Endothelial cell of umbilical vein (primary cell): ENCODE data around the gene C1R. TPM values are rescaled to one million over a fixed set of nuclear protein-coding genes. Genes with fewer than 3 reads are reported as not detected.

Experiments used
- BruUV-seq: library from RNA; stranded (reverse); fragments of 400-500 nt; replicated peaks from 2 replicates; lab custom pipeline; 2021; lab: Mats Ljungman, UMichigan
- CTCF ChIA-PET: fragments of 300-600, 350-600 bp; sonication (Branson Sonifier 250); formaldehyde crosslinking; loops from one replicate; lab custom pipeline; 2021; ENCODE audit warnings: antibody characterized with exemption, inconsistent platforms; lab: Charles Lee
- POLR2A ChIA-PET: fragments of 300-600, 350-600 bp; sonication (Branson Sonifier 250); formaldehyde crosslinking; loops from one replicate; lab custom pipeline; 2021; ENCODE audit warnings: antibody characterized with exemption, inconsistent platforms; lab: Charles Lee
- DNase-seq: peaks from one replicate; pipeline ENCODE4 v3.0.0-alpha.2; 2011; ENCODE audit warnings: low read depth, low spot score
- FAIRE-seq: peaks from 2 replicates; lab custom pipeline; 2011; peaks lifted over from hg19 to GRCh38; lab: Jason Lieb, UNC
- H2AFZ ChIP-seq: 2 replicates; pipeline ENCODE4 v1.6.0; 2012; ENCODE audit warnings: low read depth, low read length, control low read depth, inconsistent platforms
- H3K27ac ChIP-seq: 2 replicates; pipeline ENCODE4 v1.5.1; 2011; ENCODE audit warnings: low read depth, mild to moderate bottlenecking, control low read depth, low read length, moderate library complexity; ENCODE audit not compliant: insufficient read depth
- H3K27me3 ChIP-seq, 2 experiments: 2 replicates each; pipeline versions ENCODE4 v1.6.0 to v1.6.1; 2011; ENCODE audit warnings: low read length in 2 of 2, mixed read lengths in 1 of 2; ENCODE audit not compliant: control insufficient read depth in 2 of 2, insufficient read depth in 2 of 2
- H3K36me3 ChIP-seq, 2 experiments: 2 replicates in 1 of 2; 3 replicates in 1 of 2; pipeline ENCODE4 v1.5.1; 2011; ENCODE audit warnings: low read length in 2 of 2, mild to moderate bottlenecking in 1 of 2, moderate library complexity in 1 of 2; ENCODE audit not compliant: control insufficient read depth in 2 of 2, insufficient read depth in 2 of 2; ENCODE audit errors: extremely low read depth in 1 of 2
- H3K4me1 ChIP-seq: 3 replicates; pipeline ENCODE4 v1.5.1; 2011; ENCODE audit warnings: mild to moderate bottlenecking, low read length; ENCODE audit not compliant: control insufficient read depth, insufficient read depth; ENCODE audit errors: extremely low read depth
- H3K4me2 ChIP-seq: 2 replicates; pipeline ENCODE4 v1.6.1; 2011; ENCODE audit warnings: low read length, control low read depth, mixed read lengths; ENCODE audit not compliant: insufficient read depth
- H3K4me3 ChIP-seq, 3 experiments: fragments of 200-600 bp in 1 of 3; sonication (generic), shearing (Covaris generic) in 1 of 3; replicated peaks in 1 of 3; 2 replicates each; pipeline ENCODE4 v1.5.1; 2011 to 2016; ENCODE audit warnings: control low read depth in 3 of 3, low read length in 3 of 3, mild to moderate bottlenecking in 2 of 3, inconsistent platforms in 1 of 3, low read depth in 1 of 3, moderate library complexity in 1 of 3; ENCODE audit not compliant: insufficient read depth in 1 of 3
- H3K79me2 ChIP-seq: 2 replicates; pipeline ENCODE4 v1.6.0; 2012; ENCODE audit warnings: low read length, inconsistent platforms; ENCODE audit not compliant: control insufficient read depth, insufficient read depth
- H3K9ac ChIP-seq: replicated peaks from 2 replicates; pipeline ENCODE3; 2011; ENCODE audit warnings: low read length, control low read depth; ENCODE audit not compliant: insufficient read depth; ENCODE audit errors: extremely low read depth
- H3K9me1 ChIP-seq: replicated peaks from 3 replicates; pipeline ENCODE4 v1.6.0; 2011; ENCODE audit warnings: mild to moderate bottlenecking, low read length; ENCODE audit not compliant: control insufficient read depth, insufficient read depth; ENCODE audit errors: extremely low read depth
- H3K9me3 ChIP-seq: replicated peaks from 2 replicates; pipeline ENCODE4 v1.5.1; 2012; ENCODE audit warnings: low read length, inconsistent platforms; ENCODE audit not compliant: control insufficient read depth, insufficient read depth
- H4K20me1 ChIP-seq: replicated peaks from 2 replicates; pipeline ENCODE3; 2011; ENCODE audit warnings: mild to moderate bottlenecking, low read length; ENCODE audit not compliant: control insufficient read depth, insufficient read depth; ENCODE audit errors: extremely low read depth
- EZH2 ChIP-seq: IDR thresholded peaks from 2 replicates; pipeline ENCODE4 v1.6.1; 2012; ENCODE audit warnings: borderline replicate concordance, low read depth, mild to moderate bottlenecking, moderate library complexity, low read length, inconsistent platforms; ENCODE audit not compliant: severe bottlenecking
- FOS ChIP-seq: IDR thresholded peaks from 2 replicates; pipeline ENCODE4 v1.6.1; 2011; ENCODE audit warnings: mild to moderate bottlenecking, low read length, moderate library complexity, borderline replicate concordance; ENCODE audit not compliant: insufficient read depth
- GATA2 ChIP-seq: IDR thresholded peaks from 2 replicates; pipeline ENCODE4 v1.7.0; 2011; ENCODE audit warnings: low read depth, mild to moderate bottlenecking, moderate library complexity, mixed read lengths, low read length; ENCODE audit not compliant: insufficient read length, insufficient read depth
- JUN ChIP-seq: IDR thresholded peaks from 2 replicates; pipeline ENCODE4 v1.6.1; 2011; ENCODE audit warnings: borderline replicate concordance, low read depth; ENCODE audit not compliant: insufficient read length, insufficient read depth
- MAX ChIP-seq: IDR thresholded peaks from 2 replicates; pipeline ENCODE4 v1.6.1; 2011; ENCODE audit not compliant: insufficient read depth, insufficient read length
- MYC ChIP-seq: IDR thresholded peaks from one replicate; pipeline ENCODE4 v1.6.1; 2011; ENCODE audit warnings: mild to moderate bottlenecking, low read depth, low read length
- POLR2A ChIP-seq: IDR thresholded peaks from 2 replicates; pipeline ENCODE4 v1.6.1; 2012; ENCODE audit warnings: low read depth, mild to moderate bottlenecking, control low read depth, low read length
- POLR2AphosphoS5 ChIP-seq: IDR thresholded peaks from 2 replicates; pipeline ENCODE4 v1.6.1; 2012; ENCODE audit warnings: low read depth, mild to moderate bottlenecking, control low read depth, low read length, moderate library complexity; ENCODE audit not compliant: insufficient read depth
- dilution Hi-C: fragments of 300-500 bp; cut with MboI; formaldehyde crosslinking; loops from one replicate; pipeline ENCODE4 v1.15.0; 2019; ENCODE audit warnings: low sequenced_read_pairs; ENCODE audit not compliant: extremely low pct_ligation_motif_present
- intact Hi-C: fragments of 100-400 bp; cut with micrococcal nuclease; formaldehyde crosslinking; loops from one replicate; pipeline ENCODE4 v1.10.0; 2022
- polyA plus RNA-seq, 4 experiments: library from polyadenylated mRNA; depleted of rRNA in 3 of 4; stranded (reverse) in 3 of 4; unstranded in 1 of 4; fragments of >200 nt; gene quantifications; 2 replicates each; pipeline versions ENCODE4 v1.2.1 to v1.2.3, GENCODE V29; 2011 to 2012; ENCODE audit warnings: missing spikeins in 1 of 4
- total RNA-seq: library from RNA; stranded (reverse); gene quantifications from 2 replicates; pipeline ENCODE4 v1.2.3, GENCODE V29; 2021
- TF ChIP-seq, protein P1 (sequence below), 2 donors: IDR thresholded peaks; 1 replicate in 1 of 2; 2 replicates in 1 of 2; pipeline ENCODE4 v1.5.1; 2011; ENCODE audit warnings: low read length in 2 of 2, mild to moderate bottlenecking in 2 of 2, moderate library complexity in 2 of 2, control low read depth in 1 of 2, inconsistent platforms in 1 of 2, low read depth in 1 of 2; ENCODE audit not compliant: insufficient read depth in 1 of 2; ENCODE audit errors: extremely low read depth in 1 of 2

Gene C1R
- total and polyA plus RNA-seq, 2 donors (not counting 3 experiments of a cell fraction or from before 2014, with no cell fraction given): 3.6 to 5.8 TPM

GRCh38 chr12:7064516-7064915 lies 27.7 kb downstream of the C1R start:
- dilution Hi-C loops: no loop called here

More at GRCh38 chr12:7064516-7064915, 27.7 kb downstream of the C1R start:
- Histone ChIP-seq H3K4me3 (no peak overlapping the region), H3K9ac (no peak overlapping the region), H3K4me2 (no peak overlapping the region), H2AFZ (no peak overlapping the region), H4K20me1 (no peaks in the 10 kb centered on the region), H3K9me1 (no peaks in the 10 kb centered on the region), H3K36me3 (no peaks in the 10 kb centered on the region), H3K4me1 (no peaks in the 10 kb centered on the region), H3K79me2 (no peaks in the 10 kb centered on the region), H3K27ac (no peak overlapping the region), H3K27me3 (peaks cover 24 to 39% of the 10 kb centered on the region in 2 experiments), H3K9me3 (no peaks in the 10 kb centered on the region)
- CTCF ChIA-PET: no interaction called here
- no TSS peak for BruUV-seq
- intact Hi-C loops: no loop called here
- FAIRE-seq (no peak), DNase-seq (no peak)
- TF ChIP-seq MAX: no peak
- no peak for TF ChIP-seq POLR2A
- no peak for TF ChIP-seq MYC
- TF ChIP-seq JUN: no peak
- no peak for TF ChIP-seq GATA2
- no peak for TF ChIP-seq FOS
- TF ChIP-seq POLR2AphosphoS5: no peak
- TF ChIP-seq EZH2: no peak
- TF ChIP-seq, protein P1, sequence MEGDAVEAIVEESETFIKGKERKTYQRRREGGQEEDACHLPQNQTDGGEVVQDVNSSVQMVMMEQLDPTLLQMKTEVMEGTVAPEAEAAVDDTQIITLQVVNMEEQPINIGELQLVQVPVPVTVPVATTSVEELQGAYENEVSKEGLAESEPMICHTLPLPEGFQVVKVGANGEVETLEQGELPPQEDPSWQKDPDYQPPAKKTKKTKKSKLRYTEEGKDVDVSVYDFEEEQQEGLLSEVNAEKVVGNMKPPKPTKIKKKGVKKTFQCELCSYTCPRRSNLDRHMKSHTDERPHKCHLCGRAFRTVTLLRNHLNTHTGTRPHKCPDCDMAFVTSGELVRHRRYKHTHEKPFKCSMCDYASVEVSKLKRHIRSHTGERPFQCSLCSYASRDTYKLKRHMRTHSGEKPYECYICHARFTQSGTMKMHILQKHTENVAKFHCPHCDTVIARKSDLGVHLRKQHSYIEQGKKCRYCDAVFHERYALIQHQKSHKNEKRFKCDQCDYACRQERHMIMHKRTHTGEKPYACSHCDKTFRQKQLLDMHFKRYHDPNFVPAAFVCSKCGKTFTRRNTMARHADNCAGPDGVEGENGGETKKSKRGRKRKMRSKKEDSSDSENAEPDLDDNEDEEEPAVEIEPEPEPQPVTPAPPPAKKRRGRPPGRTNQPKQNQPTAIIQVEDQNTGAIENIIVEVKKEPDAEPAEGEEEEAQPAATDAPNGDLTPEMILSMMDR (IDR thresholded peaks at IDR 0.05; ENCODE audit: extremely low read depth in 1 of 2, insufficient read depth in 1 of 2, low read depth in 1 of 2, low read length in 2 of 2): no peak
- POLR2A ChIA-PET: no interaction called here
